ENCODE data around the gene CEND1.

The CEND1 gene

GRCh38 chr11:823441-824291 lies 33.8 kb upstream of the CEND1 start:
- no peak for TF ChIP-seq ZNF274 (IDR thresholded peaks at IDR 0.05; ENCODE audit: low read depth, low read length)
- no peak overlapping the region for H3K4me3 ChIP-seq (ENCODE audit: low read length)

GRCh38 chr11:821512-822371 lies 31.9 kb upstream of the CEND1 start:
- H3K4me3 ChIP-seq (ENCODE audit: low read length): no peak overlapping the region
- TF ChIP-seq ZNF274 (IDR thresholded peaks at IDR 0.05; ENCODE audit: low read depth, low read length): no peak

DNA sequence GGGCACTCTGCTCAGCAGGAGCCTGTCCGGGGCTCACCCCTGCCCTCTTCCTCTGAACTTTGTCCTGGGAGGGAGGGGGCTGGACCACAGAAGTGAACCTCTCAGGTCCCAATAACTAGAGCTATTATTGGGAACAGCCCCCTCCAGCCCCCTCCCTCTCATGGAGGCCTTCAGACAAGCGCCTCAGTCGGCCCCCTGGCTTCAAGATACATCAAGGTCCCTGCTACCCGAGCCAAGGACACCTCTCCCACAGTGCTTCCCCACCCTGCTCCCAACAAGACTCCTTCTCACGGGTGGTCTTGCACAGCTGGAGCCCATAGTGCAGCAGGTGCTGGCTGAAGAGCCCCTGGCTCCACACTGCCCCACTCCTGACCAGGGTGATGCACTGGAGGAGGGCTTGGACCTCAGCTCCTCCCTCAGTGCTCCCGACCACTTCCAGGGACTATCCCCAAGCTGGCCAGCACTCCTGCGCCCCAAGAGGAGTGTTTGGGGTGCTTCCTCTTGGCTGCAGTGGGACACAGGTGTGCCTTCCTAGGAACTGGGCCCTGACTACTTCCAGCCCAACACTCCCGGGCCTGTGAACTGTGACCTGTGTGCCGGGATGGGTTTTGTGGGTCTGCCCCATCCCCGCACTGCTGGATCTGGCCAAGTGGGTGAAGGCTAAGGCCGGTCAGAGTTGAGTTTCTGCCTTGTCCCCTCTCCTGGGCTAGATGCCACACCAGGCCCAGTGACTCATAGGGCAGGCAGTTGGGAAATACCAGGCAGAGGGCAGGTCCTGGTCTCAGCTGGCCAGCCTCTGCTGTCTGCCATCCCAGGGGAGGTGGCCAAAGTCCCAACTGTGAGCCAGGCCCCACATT lies 31.0 kb upstream of the CEND1 start:
- TF ChIP-seq ZNF274 (IDR thresholded peaks at IDR 0.05; ENCODE audit: low read depth, low read length): no peak
- peak overlapping the region; percentile 91; the same call in 1 of the 2 replicates for H3K4me3 ChIP-seq (ENCODE audit: low read length)

DNA sequence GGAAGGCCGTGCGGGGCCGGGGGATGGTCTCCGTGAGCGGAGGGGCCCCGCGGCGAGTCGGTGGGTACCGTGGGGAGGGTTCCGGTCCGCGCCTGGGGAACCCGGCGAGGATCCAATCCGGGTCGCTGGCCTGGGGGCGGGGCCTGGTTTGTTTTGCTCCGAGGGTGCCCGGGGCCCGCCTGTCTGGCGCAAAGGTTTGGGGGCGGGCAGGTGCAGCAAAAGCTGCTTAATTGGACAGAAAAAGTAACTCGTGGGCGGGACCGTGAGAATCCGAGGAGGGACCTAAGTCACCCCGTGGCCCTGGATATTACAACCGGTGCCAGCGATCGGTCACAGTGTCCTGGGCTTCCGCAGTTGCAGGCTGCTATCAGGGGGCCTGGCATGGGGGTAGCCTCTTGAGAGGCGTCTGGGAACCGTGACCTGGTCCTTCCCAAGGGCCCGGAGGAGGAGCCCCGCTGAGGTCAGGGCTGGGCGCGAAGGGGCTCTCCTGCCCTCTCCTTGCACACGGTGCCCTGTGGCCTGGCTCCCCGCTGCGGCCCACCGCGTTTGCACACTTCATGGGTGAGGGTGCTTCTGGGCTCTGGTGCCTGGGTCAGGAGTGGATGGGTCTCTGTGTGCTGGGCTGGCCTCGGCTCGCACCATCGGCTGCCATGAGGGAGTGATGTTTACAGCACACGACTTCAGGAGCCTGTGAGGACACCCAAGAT lies 30.2 kb upstream of the CEND1 start:
- H3K4me3 ChIP-seq (ENCODE audit: low read length): peak overlapping the region; percentile 91; the same call in 1 of the 2 replicates
- no peak for TF ChIP-seq ZNF274 (IDR thresholded peaks at IDR 0.05; ENCODE audit: low read depth, low read length)

DNA sequence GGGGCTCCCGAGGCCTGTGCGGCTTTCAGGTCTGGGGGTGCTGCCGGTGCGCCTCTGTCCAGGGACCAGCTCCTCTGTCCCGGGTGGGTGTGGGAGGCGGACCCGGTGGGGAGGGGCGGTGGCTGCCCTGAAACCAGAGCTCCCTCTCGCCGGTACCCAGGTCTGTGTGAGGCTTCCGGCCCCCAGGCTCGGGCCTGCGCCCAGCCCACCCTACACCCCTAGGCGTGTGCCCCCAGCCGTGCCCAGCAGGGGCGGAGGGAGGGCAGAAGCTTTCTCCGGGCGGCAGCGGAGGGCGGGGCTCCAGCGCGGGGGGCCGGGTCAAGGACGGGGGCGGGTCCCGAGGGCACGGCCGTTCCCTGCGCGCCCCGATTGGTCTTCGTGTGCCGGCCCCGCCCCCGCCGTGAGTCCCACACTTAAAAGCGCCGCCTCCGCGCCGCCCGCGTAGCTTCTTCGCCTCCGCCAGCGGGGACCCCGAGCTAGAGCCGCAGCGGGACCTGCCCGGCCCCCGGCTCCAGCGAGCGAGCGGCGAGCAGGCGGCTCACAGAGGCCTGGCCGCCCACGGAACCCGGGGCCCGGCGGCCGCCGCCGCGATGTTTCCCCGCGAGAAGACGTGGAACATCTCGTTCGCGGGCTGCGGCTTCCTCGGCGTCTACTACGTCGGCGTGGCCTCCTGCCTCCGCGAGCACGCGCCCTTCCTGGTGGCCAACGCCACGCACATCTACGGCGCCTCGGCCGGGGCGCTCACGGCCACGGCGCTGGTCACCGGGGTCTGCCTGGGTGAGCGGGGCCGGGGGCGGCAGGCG lies 29.4 kb upstream of the CEND1 start:
- H3K4me3 ChIP-seq (ENCODE audit: low read length): peak overlapping the region; percentile 91; the same call in 1 of the 2 replicates
- no peak for TF ChIP-seq ZNF274 (IDR thresholded peaks at IDR 0.05; ENCODE audit: low read depth, low read length)

- no peak for TF ChIP-seq ZNF274 (IDR thresholded peaks at IDR 0.05; ENCODE audit: low read depth, low read length)
- peak within 1 kb of the TSS; percentile 91; the same call in 1 of the 2 replicates for H3K4me3 ChIP-seq (ENCODE audit: low read length)
Observed at GRCh38 chr11:818396-819128, 28.7 kb upstream of the CEND1 start, which contains the start of gene PNPLA2. TSS of gene PNPLA2 (plus strand) at chr11:818914. CDS start at chr11:819719, 805 bp downstream.

DNA sequence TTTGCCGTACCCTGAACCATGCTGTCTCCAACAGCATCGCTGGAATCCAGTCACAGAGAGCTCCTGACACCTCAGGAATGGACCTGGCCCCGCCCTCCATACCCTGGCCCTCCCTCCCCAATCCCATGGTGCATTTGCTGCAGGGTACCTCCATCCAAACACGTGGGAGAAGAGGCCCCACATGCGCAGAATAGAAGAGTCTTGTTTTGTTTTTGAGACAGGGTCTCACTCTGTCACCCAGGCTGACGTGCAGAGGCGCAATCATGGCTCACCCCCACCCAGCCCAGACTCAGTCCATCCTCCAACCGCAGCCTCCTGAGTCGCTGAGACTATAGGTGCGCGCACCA lies 26.5 kb upstream of the CEND1 start:
- H3K4me3 ChIP-seq (ENCODE audit: low read length): no peak overlapping the region
- no peak for TF ChIP-seq ZNF274 (IDR thresholded peaks at IDR 0.05; ENCODE audit: low read depth, low read length)

DNA sequence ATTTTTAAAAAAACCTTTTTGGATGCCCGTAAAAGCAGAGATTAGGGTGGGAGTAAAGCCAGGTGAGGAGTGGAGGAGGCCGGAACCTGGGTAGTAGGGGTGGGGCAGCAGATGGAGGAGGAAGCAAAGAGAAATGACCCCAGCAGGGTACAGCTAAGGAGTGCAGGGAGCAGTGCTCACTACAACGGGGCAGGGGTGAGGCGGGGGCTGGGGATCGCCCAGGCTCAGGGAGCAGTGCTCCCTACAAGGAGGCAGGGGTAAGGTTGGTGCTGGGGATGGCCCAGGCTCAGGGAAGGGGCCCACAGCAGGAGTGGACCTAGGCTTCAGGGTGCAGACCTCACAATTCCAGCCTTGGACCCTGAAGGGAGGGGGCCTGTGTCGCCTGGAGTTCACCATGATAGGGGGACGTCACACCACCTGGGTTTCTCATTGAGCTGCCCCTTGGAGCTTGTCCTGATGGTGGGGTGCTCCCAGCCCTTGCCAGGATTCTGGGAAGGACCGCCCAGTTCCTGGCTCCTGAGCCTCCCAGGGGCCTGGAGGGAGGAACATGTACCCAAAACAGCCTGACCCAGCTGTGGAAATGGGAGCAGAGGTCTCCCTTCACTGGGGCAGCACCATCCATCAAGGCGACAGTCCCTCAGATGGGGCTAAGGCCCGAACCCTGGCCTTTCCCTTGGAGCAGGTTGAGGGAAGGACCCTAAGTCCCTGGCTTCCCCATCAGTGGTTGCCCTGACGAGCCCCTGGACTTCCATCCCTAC lies 26.0 kb upstream of the CEND1 start:
- no peak for TF ChIP-seq ZNF274 (IDR thresholded peaks at IDR 0.05; ENCODE audit: low read depth, low read length)

DNA sequence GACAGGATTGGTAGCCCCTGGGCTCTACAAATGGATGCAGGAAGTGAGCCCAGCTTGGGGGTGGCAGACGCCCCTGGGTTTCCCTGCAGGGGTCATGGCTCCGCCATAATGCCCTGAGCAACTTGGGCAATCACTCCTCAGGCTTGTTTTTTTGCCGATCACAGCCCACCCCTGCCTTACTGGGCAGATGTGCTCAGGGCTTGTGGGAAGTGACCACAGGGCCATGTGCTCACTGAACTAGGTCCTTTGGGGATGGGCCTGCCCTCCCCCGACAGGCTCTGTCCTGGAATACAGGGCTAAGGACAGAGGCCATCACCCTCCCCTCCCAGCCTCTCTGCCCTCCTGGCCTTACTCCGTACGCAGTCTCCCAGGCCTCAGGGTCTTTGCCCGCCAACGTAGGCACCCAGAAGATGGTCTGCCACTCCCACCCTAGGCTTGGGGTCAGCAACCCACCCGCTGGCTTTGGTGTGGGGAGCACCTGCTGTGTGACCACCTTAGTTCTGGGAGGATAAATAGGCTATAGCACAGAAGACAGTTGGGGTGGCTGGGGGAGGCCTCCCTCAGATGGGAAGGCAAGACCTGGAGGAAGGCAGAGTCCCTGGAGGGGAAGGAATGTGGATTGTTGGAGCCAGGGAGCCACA lies 23.7 kb upstream of the CEND1 start:
- no peak for TF ChIP-seq ZNF274 (IDR thresholded peaks at IDR 0.05; ENCODE audit: low read depth, low read length)
- H3K4me3 ChIP-seq (ENCODE audit: low read length): no peak overlapping the region

More for the DNA sequence above, 26.0 kb upstream of the CEND1 start:
- H3K4me3 ChIP-seq (ENCODE audit: low read length): no peak overlapping the region

GRCh38 chr11:813072-813455 lies 23.2 kb upstream of the CEND1 start:
- no peak for TF ChIP-seq ZNF274 (IDR thresholded peaks at IDR 0.05; ENCODE audit: low read depth, low read length)
- no peak overlapping the region for H3K4me3 ChIP-seq (ENCODE audit: low read length)

- no peak overlapping the region for H3K4me3 ChIP-seq (ENCODE audit: low read length)
- TF ChIP-seq ZNF274 (IDR thresholded peaks at IDR 0.05; ENCODE audit: low read depth, low read length): no peak
Observed at GRCh38 chr11:812390-812789, 22.5 kb upstream of the CEND1 start.

All from GM08714 (cell line).